ENCODE results near the gene NGF. TPM values are rescaled to one million over a fixed set of nuclear protein-coding genes. Genes with fewer than 3 reads are reported as not detected.

Gene NGF
- total and polyA plus RNA-seq, 11 donors = 0.94 to 13.6 (median 2.9) TPM

- 4 to 11% (median 6%) methylated on average over 15 to 19 of the region's 19 CpGs for WGBS, 4 donors
- Histone ChIP-seq H3K27me3 (peaks cover 0 to 32% (median 0%) of the 10 kb centered on the region in 9 donors), H3K4me1 (peaks cover 0 to 50% (median 24%) of the 10 kb centered on the region in 12 donors), H3K9me3 (no peaks in the 10 kb centered on the region), H3K27ac (peak overlapping the region; percentile 15 to 91 (median 80)), H3K36me3 (no peaks in the 10 kb centered on the region), H3K4me3 (peak overlapping the region; percentile 57 to 91 (median 70))
- no peak for TF ChIP-seq CTCF (IDR thresholded peaks at IDR 0.05)
- TF ChIP-seq POLR2A (IDR thresholded peaks at IDR 0.05) = no peak
- DNase-seq = peak in 1 of 5 donors; percentile 23
- ATAC-seq = peak in 1 of 4 donors; percentile 1
- intact Hi-C loops (cut with DNase I) = loop anchor here in 4 of 10 donors (5.0 to 10.0 kb wide), 6 partner anchors 55 to 202 kb away; no protein-coding TSS in a partner anchor
Observed at GRCh38 chr1:115337276-115337632, 795 bp downstream of the NGF start.

DNA sequence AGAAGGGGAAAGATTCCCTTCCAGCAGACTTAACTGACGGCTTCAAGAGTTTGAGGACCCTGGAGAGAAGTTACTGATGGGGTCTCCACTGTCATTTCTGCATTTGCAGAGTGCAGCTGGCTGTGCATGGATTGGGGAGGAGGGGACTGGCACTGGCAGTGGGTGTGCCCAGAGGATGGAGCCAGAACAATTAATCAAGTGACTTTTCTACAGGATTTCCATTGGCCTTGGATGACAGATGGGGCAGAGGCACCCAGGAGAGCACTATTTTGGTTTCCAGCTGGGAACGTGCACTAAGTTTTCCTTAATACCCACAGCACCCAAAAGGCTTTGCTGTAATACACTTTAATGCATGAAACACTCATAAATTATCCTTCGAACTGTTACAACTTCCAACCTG is 1.3 kb downstream of the NGF start:
- TF ChIP-seq CTCF (IDR thresholded peaks at IDR 0.05) (no peak), POLR2A (IDR thresholded peaks at IDR 0.05) (no peak)
- no peak for ATAC-seq
- H3K9me3 ChIP-seq = no peaks in the 10 kb centered on the region
- H3K4me3 ChIP-seq = peak overlapping the region; percentile 57 to 91 (median 70)
- intact Hi-C loops (cut with DNase I) = loop anchor here in 4 of 10 donors (5.0 to 10.0 kb wide), 6 partner anchors 54 to 202 kb away; no protein-coding TSS in a partner anchor
- no peak for DNase-seq
- no peaks in the 10 kb centered on the region for H3K36me3 ChIP-seq
- peak overlapping the region in 8 of 12 donors; percentile 36 to 91 (median 78) for H3K27ac ChIP-seq
- peaks cover 0 to 32% (median 0%) of the 10 kb centered on the region in 9 donors for H3K27me3 ChIP-seq
- WGBS, 4 donors = 52 to 67% (median 55%) methylated on average over 3 of the region's 3 CpGs
- H3K4me1 ChIP-seq = peaks cover 0 to 53% (median 26%) of the 10 kb centered on the region in 12 donors

DNA sequence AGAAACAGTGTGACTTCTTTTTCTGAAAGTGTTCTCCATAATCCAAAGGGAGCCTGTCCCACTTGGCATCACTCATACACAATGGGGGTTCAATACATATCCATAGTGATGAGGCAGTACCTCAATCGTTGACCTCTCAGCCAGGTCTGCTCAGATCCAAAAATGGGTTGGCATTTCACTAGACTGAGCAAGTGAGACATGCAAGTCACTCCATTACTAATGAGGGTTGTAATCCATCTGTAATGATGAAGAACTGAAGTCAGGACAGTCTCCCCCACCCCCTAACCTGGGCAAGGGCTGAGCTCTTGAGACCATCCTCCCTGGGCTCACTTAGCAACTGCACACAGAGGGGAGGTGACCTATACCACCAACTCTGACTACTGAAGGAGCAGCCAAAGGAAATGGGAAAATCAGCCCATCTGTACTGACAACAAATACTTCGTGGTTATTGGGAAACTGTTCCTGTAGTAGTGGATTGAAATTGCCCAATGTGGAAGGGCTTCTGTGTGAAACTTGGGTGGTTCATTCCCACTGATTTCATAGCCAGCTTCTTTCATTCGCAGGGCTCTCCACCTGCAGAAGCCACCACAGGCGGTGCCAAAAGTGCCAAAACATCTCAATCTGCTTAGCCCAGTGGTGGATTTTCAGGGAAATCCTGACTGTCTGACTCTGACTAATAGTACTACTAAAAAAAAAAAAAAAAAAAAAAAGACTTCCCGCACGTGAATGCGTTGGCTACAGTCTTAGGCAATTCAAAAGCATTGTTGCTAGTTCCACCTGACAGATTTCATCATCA is 5.0 kb downstream of the NGF start:
- peaks cover 0 to 51% (median 13%) of the 10 kb centered on the region in 12 donors for H3K4me1 ChIP-seq
- DNase-seq = no peak
- H3K27me3 ChIP-seq = peaks cover 0 to 13% (median 0%) of the 10 kb centered on the region in 9 donors
- 67 to 77% (median 68%) methylated on average over 7 of the region's 7 CpGs for WGBS, 4 donors
- peak overlapping the region in 2 of 12 donors; percentile 4 to 6 for H3K4me3 ChIP-seq
- peak in 2 of 4 donors; percentile 19 to 40 for ATAC-seq
- no peaks in the 10 kb centered on the region for H3K9me3 ChIP-seq
- TF ChIP-seq CTCF (IDR thresholded peaks at IDR 0.05) = no peak
- TF ChIP-seq POLR2A (IDR thresholded peaks at IDR 0.05) = no peak
- no peaks in the 10 kb centered on the region for H3K36me3 ChIP-seq
- intact Hi-C loops (cut with DNase I) = loop anchor here in 3 of 10 donors (5.0 to 10.0 kb wide), 4 partner anchors 46 to 198 kb away; no protein-coding TSS in a partner anchor
- H3K27ac ChIP-seq = peak overlapping the region in 10 of 12 donors; percentile 29 to 83 (median 58)

Measured in heart left ventricle (tissue), 16 donors.